HepG2 (cell line): ENCODE measurements around the gene FBXW5. TPM values are rescaled to one million over a fixed set of nuclear protein-coding genes. Genes with fewer than 3 reads are reported as not detected.

Experiments
- ATAC-seq: fragments of 200-7000 bp; cut with Tn5 transposase; 3 replicates; pipeline ENCODE4 v1.9.1; 2020; ENCODE audit warnings: mild to moderate bottlenecking, moderate library complexity
- BruUV-seq: library from RNA; stranded (reverse); fragments of 400-500 nt; replicated peaks from 2 replicates; lab custom pipeline; 2021; lab: Mats Ljungman, UMichigan
- CTCF ChIA-PET: fragments of 300-600 bp; formaldehyde crosslinking; extraction: SDS; loops from one replicate; lab custom pipeline; 2021; ENCODE audit warnings: low total read pairs, inconsistent platforms, low intra/inter-chr PET ratio; lab: Yijun Ruan, JAX
- POLR2A ChIA-PET: fragments of 350-600 bp; sonication (Branson Sonifier 250); formaldehyde crosslinking; loops from one replicate; lab custom pipeline; 2020; ENCODE audit warnings: antibody characterized with exemption, inconsistent platforms; lab: Yijun Ruan, JAX
- DNase-seq: peaks from one replicate; pipeline ENCODE4 v3.0.0-alpha.2; 2015; ENCODE audit warnings: low spot score
- FAIRE-seq: peaks from 3 replicates; lab custom pipeline; 2011; peaks lifted over from hg19 to GRCh38; lab: Jason Lieb, UNC
- H2AFZ ChIP-seq: one replicate; pipeline ENCODE4 v1.6.1; 2011; ENCODE audit warnings: low read length, inconsistent platforms
- H3K27ac ChIP-seq: fragments of 300-600 bp; 3 replicates; pipeline ENCODE4 v1.8.0; 2011; ENCODE audit warnings: mixed run types, mild to moderate bottlenecking, mixed read lengths, low read length, inconsistent platforms; ENCODE audit not compliant: insufficient read depth; ENCODE audit errors: extremely low read length
- H3K27me3 ChIP-seq, 2 experiments: fragments of 200-600 bp in 1 of 2; 2 replicates in 1 of 2; 3 replicates in 1 of 2; pipeline versions ENCODE4 v1.6.0 to v1.8.0; 2011; ENCODE audit warnings: low read length in 2 of 2, mild to moderate bottlenecking in 2 of 2, moderate library complexity in 2 of 2, inconsistent platforms in 1 of 2; ENCODE audit not compliant: insufficient read depth in 2 of 2, control insufficient read depth in 1 of 2
- H3K36me3 ChIP-seq, 2 experiments: fragments of 200-600 bp in 1 of 2; replicated peaks in 1 of 2; 2 replicates in 1 of 2; 3 replicates in 1 of 2; pipeline versions ENCODE4 v1.5.1 to v1.8.0; 2011; ENCODE audit warnings: low read length in 2 of 2, inconsistent platforms in 1 of 2; ENCODE audit not compliant: insufficient read depth in 2 of 2, control insufficient read depth in 1 of 2
- H3K4me1 ChIP-seq: 2 replicates; pipeline ENCODE4 v1.5.1; 2012; ENCODE audit warnings: low read length, inconsistent platforms; ENCODE audit not compliant: insufficient read depth
- H3K4me2 ChIP-seq: 2 replicates; pipeline ENCODE4 v1.6.0; 2011; ENCODE audit warnings: low read depth, low read length, inconsistent platforms
- H3K4me3 ChIP-seq, 3 experiments: fragments of 200-600 bp in 1 of 3; sonication (generic), shearing (Covaris generic) in 1 of 3; replicated peaks in 1 of 3; 2 replicates each; pipeline ENCODE4 v1.5.1; 2011 to 2016; ENCODE audit warnings: low read length in 3 of 3, inconsistent platforms in 2 of 3, low read depth in 2 of 3, mild to moderate bottlenecking in 2 of 3, control low read depth in 1 of 3, mixed read lengths in 1 of 3; ENCODE audit not compliant: insufficient read depth in 1 of 3
- H3K79me2 ChIP-seq: one replicate; pipeline ENCODE4 v1.6.1; 2011; ENCODE audit warnings: low read length, inconsistent platforms; ENCODE audit not compliant: insufficient read depth
- H3K9ac ChIP-seq: 2 replicates; pipeline ENCODE4 v1.6.0; 2011; ENCODE audit warnings: mild to moderate bottlenecking, low read depth, low read length, inconsistent platforms; ENCODE audit not compliant: insufficient read depth
- H3K9me3 ChIP-seq: 2 replicates; pipeline ENCODE4 v1.5.1; 2012; ENCODE audit warnings: mild to moderate bottlenecking, low read length
- H4K20me1 ChIP-seq: 2 replicates; pipeline ENCODE4 v1.6.0; 2011; ENCODE audit warnings: inconsistent platforms, mild to moderate bottlenecking, low read length, moderate library complexity; ENCODE audit not compliant: insufficient read depth
- MTF2 ChIP-seq: sonication (generic); formaldehyde crosslinking; IDR thresholded peaks from 2 replicates; pipeline ENCODE4 v1.5.0; 2020; ENCODE audit warnings: missing genetic modification reagents, borderline replicate concordance
- NFE2L2 ChIP-seq: fragments of 150-350 bp; IDR thresholded peaks from 2 replicates; pipeline ENCODE4 v1.6.1; 2014; ENCODE audit warnings: low read length
- PHF20 ChIP-seq: sonication (generic); formaldehyde crosslinking; IDR thresholded peaks from 2 replicates; pipeline ENCODE4 v1.5.0; 2020; ENCODE audit warnings: mild to moderate bottlenecking, missing genetic modification reagents
- POLR2AphosphoS5 ChIP-seq: IDR thresholded peaks from 2 replicates; pipeline ENCODE4 v1.6.1; 2012; ENCODE audit warnings: low read depth, low read length
- PRDM10 ChIP-seq: sonication (generic); formaldehyde crosslinking; IDR thresholded peaks from 2 replicates; pipeline ENCODE4 v1.4.0; 2020; ENCODE audit warnings: low read depth, missing genetic modification reagents
- SKI ChIP-seq: fragments of 450-650 bp; IDR thresholded peaks from one replicate; pipeline ENCODE4 v1.6.1; 2018; ENCODE audit warnings: mild to moderate bottlenecking; ENCODE audit not compliant: partially characterized antibody
- SNAPC2 ChIP-seq: sonication (generic); formaldehyde crosslinking; IDR thresholded peaks from 2 replicates; pipeline ENCODE4 v1.8.1; 2022; ENCODE audit warnings: mild to moderate bottlenecking, missing genetic modification reagents
- SPEN ChIP-seq: sonication (generic); formaldehyde crosslinking; IDR thresholded peaks from 2 replicates; pipeline ENCODE4 v1.5.1; 2020; ENCODE audit warnings: low read depth, mild to moderate bottlenecking, missing genetic modification reagents
- TEAD3 ChIP-seq: optimal IDR thresholded peaks from 2 replicates; pipeline ENCODE3; 2016; ENCODE audit warnings: borderline replicate concordance
- THAP11 ChIP-seq: IDR thresholded peaks from 2 replicates; pipeline ENCODE4 v1.6.1; 2016; ENCODE audit warnings: missing biosample characterization, missing genetic modification reagents
- THAP9 ChIP-seq: sonication (generic); formaldehyde crosslinking; IDR thresholded peaks from 2 replicates; pipeline ENCODE4; 2020; ENCODE audit warnings: missing genetic modification reagents, mild to moderate bottlenecking, borderline replicate concordance
- ZBTB10 ChIP-seq: sonication (generic); formaldehyde crosslinking; IDR thresholded peaks from 2 replicates; pipeline ENCODE4 v1.4.0; 2020; ENCODE audit warnings: missing genetic modification reagents, borderline replicate concordance
- ZKSCAN1 ChIP-seq: fragments of 150-350 bp; IDR thresholded peaks from 2 replicates; pipeline ENCODE4 v1.6.1; 2014; ENCODE audit warnings: low read length
- ZNF720 ChIP-seq: sonication (generic); formaldehyde crosslinking; IDR thresholded peaks from 2 replicates; pipeline ENCODE4 v1.4.0; 2020; ENCODE audit warnings: missing genetic modification reagents
- ZNF768 ChIP-seq: sonication (generic); formaldehyde crosslinking; IDR thresholded peaks from 2 replicates; pipeline ENCODE4 v1.4.0; 2020; ENCODE audit warnings: missing genetic modification reagents
- WGBS: methylation state at CpG from one replicate; pipeline ENCODE4 v1.1.6; 2017; ENCODE audit warnings: low lambda C conversion rate; 5-methylcytosine and 5-hydroxymethylcytosine counted together
- in situ Hi-C: cut with HindIII; loops from 2 replicates; pipeline ENCODE4 v1.10.0; 2017; ENCODE audit warnings: low pct_unique_long_range_greater_than_20kb; ENCODE audit not compliant: extremely low pct_ligation_motif_present
- intact Hi-C: fragments of 100-400 bp; cut with micrococcal nuclease; formaldehyde crosslinking; loops from one replicate; pipeline ENCODE4 v1.10.0; 2022; ENCODE audit not compliant: unreplicated experiment
- polyA plus RNA-seq, 8 experiments: library from polyadenylated mRNA; depleted of rRNA in 3 of 8; stranded (reverse) in 7 of 8; unstranded in 1 of 8; fragments of >200 nt; fragmentation: Illumina TruSeq in 4 of 8; extraction: Trizol in 4 of 8; gene quantifications; 2 replicates each; pipeline versions ENCODE4 v1.2.1 to v1.2.3, GENCODE V29; 2011 to 2016; ENCODE audit warnings: low read depth in 4 of 8, missing spikeins in 1 of 8, mixed read lengths in 1 of 8; ENCODE audit not compliant: insufficient read depth in 1 of 8
- total RNA-seq, 5 experiments: library from RNA; depleted of rRNA; stranded (reverse); fragments of >200 nt; fragmentation: Illumina TruSeq; extraction: Trizol; gene quantifications; 2 replicates each; pipeline ENCODE4 v1.2.3, GENCODE V29; 2016; ENCODE audit warnings: low read depth in 1 of 5

Gene FBXW5
- total and polyA plus RNA-seq, 2 of the 13 experiments (the other 11 are each of a cell fraction or from before 2014, with no cell fraction given) = 52.0 to 60.4 TPM

DNA sequence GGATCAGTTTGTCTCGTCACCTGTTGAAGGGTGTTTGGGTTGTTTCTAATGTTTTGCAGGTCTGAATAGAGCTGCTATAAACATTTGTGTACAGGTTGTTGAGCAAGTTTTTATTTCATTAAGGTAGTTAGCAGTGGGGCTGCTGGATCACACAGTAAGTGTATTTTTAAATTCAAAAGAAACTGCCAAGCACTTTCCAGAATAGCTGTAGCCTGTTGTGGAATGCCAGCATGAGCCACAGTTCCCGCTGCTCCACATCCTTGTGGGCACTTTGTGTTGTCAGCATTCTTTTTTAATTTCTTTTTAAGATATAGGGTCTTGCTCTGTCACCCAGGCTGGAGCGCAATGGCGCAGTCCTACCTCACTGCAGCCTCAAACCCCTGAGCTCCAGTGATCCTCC is 14.5 kb downstream of the FBXW5 start:
- Histone ChIP-seq H4K20me1 (no peaks in the 10 kb centered on the region), H3K4me2 (no peak overlapping the region), H3K9me3 (no peaks in the 10 kb centered on the region), H3K4me1 (peaks cover 20% of the 10 kb centered on the region), H3K27ac (no peak overlapping the region), H3K79me2 (no peaks in the 10 kb centered on the region), H3K36me3 (peaks cover 2 to 11% of the 10 kb centered on the region in 2 experiments; a peak in 2 of 5 replicates), H3K4me3 (no peak overlapping the region), H2AFZ (no peak overlapping the region), H3K27me3 (no peaks in the 10 kb centered on the region), H3K9ac (no peak overlapping the region)
- in situ Hi-C loops = no loop called here
- no peak for ATAC-seq
- intact Hi-C loops = no loop called here
- FAIRE-seq = no peak
- DNase-seq = no peak
- ChIA-PET CTCF (no interaction called here), POLR2A (no interaction called here)
- WGBS = 95% methylated on average over 4 of the region's 4 CpGs
- BruUV-seq = no TSS peak
- TF ChIP-seq ZKSCAN1 (no peak), ZBTB10 (CRISPR knock-in tag) (no peak), PHF20 (CRISPR knock-in tag) (no peak), SKI (no peak), MTF2 (CRISPR knock-in tag) (no peak), NFE2L2 (no peak), SPEN (CRISPR knock-in tag) (no peak), THAP11 (CRISPR knock-in tag) (no peak), ZNF768 (no peak), TEAD3 (CRISPR knock-in tag) (no peak), SNAPC2 (CRISPR knock-in tag) (no peak), POLR2AphosphoS5 (no peak), PRDM10 (CRISPR knock-in tag) (no peak), ZNF720 (CRISPR knock-in tag) (no peak), THAP9 (CRISPR knock-in tag) (no peak)
